NCI-H526 (cell line): ENCODE data around the gene ABHD1.
"Not testable (repeated sequence)": the region's sequence is repeated elsewhere in the genome, so short reads cannot be mapped to it uniquely, and the experiment has no call there.

Experiments
- DNase-seq, 2 experiments: peaks; one replicate each; lab custom pipeline; 2025; lab: John Stamatoyannopoulos, UW

ABHD1 gene

DNA sequence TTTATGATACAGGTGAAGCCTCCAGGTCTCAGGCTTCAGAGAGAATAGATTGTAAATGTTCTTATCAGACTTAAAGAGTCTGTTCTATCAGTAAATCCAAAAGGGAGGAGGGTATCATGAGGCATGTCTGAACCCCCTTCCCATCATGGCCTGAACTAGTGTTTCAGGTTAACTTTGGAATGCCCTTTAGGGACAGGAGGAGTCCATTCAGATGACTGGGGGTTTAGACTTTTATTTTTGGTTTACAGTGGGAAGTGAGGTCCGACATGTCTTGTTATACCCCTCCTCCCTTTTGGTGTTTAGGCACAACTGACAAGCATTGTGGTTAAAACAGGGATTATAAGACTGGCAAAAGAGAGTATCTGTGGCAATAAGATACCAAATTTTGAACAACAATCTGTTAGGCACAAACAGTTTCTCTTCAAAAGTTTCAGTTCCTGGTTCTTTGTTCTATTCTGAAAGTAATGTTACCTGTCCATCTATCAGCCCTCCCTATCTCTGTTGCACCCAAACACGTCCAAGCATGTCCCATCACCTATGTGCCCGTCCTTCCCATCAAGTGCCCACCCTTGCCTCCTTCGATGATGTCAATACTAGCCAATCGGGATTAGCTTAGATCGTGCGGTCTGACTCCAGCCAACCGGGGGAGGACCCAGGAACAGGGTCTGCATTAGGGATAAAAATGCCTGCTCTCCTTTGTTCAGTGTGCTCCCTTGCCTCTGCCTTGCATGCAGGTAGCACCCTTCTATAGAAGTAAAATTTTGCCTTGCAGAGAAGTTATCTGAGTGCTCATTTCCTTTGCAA is 41.5 kb downstream of the ABHD1 start:
- no peak for DNase-seq

GRCh38 chr2:27170581-27171337 is 47.1 kb downstream of the ABHD1 start:
- DNase-seq = no peak

DNA sequence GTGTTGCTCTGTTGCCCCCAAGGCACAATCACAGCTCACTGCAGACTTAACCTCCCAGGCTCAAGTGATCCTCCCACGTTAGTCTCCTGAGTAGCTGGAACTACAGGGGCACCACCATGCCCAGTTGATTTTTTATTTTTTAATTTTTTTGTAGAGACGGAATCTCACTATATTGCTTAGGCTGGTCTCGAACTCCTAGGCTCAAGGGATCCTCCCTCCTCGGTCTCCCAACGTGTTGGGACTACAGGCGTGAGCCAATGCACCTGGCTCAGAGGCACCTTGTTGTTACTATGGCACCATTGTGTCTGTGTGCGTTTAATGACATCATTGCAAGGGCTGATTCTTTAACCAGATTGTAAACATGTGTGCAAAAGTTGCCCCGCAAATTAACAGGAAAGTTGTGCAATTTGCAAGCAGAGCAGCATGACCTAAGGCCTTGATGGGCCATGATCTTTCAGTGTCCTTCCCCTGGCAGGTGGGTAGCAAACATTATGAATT is 47.8 kb downstream of the ABHD1 start:
- DNase-seq = no peak

- DNase-seq = no peak
Observed at GRCh38 chr2:27174638-27175037, 51.0 kb downstream of the ABHD1 start.

GRCh38 chr2:27175330-27175729 is 51.7 kb downstream of the ABHD1 start:
- DNase-seq = no peak

GRCh38 chr2:27175781-27176180 is 52.2 kb downstream of the ABHD1 start:
- not testable (repeated sequence) for DNase-seq

- no peak for DNase-seq
Observed at GRCh38 chr2:27177441-27178351, 54.1 kb downstream of the ABHD1 start.

DNA sequence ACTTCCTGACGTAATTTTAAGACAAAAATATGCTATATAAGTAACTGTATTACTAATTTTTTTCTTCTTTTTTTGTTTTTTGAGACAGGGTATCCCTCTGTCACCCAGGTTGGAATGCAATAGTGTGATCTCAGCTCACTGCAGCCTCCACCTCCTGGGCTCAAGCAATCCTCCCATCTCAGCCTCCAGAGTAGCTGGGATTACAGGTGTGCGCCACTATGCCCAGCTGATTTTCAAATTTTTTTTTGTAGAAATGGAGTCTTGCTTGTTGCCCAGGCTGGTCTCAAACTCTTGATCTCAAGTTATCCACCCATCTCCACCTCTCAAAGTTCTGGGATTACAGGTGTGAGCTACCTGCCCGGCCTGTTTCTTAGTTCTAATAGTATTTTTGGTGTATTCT is 54.9 kb downstream of the ABHD1 start:
- DNase-seq = no peak

DNA sequence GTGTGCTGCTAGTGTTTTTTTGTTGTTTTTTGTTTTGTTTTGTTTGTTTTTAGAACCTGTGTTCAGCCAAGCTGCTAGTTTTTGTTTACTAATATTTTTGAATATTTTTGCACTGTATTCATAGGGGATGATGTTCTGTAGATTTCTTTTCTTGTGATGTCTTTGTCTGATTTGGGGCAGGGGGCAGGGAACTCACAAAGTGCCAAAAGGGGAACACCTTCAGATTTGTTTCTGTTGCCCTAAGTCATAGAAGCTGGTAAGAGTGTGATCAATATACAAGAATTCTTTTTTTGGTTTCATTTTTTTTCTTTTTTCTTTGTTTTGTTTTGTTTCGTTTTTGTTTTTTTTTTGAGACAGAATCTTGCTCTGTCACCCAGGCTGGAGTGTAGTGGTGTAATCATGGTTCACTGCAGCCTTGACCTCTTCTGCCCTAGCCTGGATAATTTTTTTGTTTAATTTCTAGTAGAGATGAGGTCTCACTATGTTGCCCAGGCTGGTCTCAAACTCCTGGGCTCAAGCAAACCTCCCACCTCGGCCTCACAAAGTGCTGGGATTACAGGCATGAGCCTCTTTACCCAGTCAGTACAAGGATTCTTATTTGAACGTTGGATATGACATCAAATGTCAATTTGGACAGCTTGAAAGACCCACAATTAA is 55.9 kb downstream of the ABHD1 start:
- DNase-seq = no peak
